H9 (cell line): ENCODE measurements around the gene MPZL3. TPM values are rescaled to one million over a fixed set of nuclear protein-coding genes. Genes with fewer than 3 reads are reported as not detected.

Experiments used
- DNase-seq: peaks from one replicate; pipeline ENCODE4 v3.0.0-alpha.2; 2017
- H2AFZ ChIP-seq: one replicate; pipeline ENCODE4 v1.6.1; 2013; ENCODE audit warnings: mild to moderate bottlenecking, low read length, control low read depth, moderate library complexity
- H2AK5ac ChIP-seq: 2 replicates; pipeline ENCODE4 v1.6.1; 2013; ENCODE audit warnings: low read length, control low read depth, mixed read lengths; ENCODE audit not compliant: insufficient read length
- H2BK120ac ChIP-seq: one replicate; pipeline ENCODE4 v1.6.1; 2013; ENCODE audit warnings: low read depth, mild to moderate bottlenecking, low read length, control low read depth, inconsistent platforms; ENCODE audit not compliant: poor library complexity, severe bottlenecking
- H2BK12ac ChIP-seq: 2 replicates; pipeline ENCODE4 v1.6.1; 2013; ENCODE audit warnings: low read length, control low read depth, mixed read lengths, low read depth; ENCODE audit not compliant: insufficient read length
- H2BK15ac ChIP-seq: 2 replicates; pipeline ENCODE4 v1.6.1; 2013; ENCODE audit warnings: low read depth, low read length, control low read depth
- H2BK20ac ChIP-seq: one replicate; pipeline ENCODE4 v1.6.1; 2013; ENCODE audit warnings: low read depth, mild to moderate bottlenecking, low read length, control low read depth, inconsistent platforms; ENCODE audit not compliant: poor library complexity, severe bottlenecking
- H2BK5ac ChIP-seq: 2 replicates; pipeline ENCODE4 v1.6.1; 2013; ENCODE audit warnings: low read length, control low read depth, mixed read lengths; ENCODE audit not compliant: insufficient read length
- H3K14ac ChIP-seq: 2 replicates; pipeline ENCODE4 v1.6.1; 2013; ENCODE audit warnings: low read length, control low read depth; ENCODE audit not compliant: insufficient read depth
- H3K18ac ChIP-seq: 2 replicates; pipeline ENCODE4 v1.6.1; 2013; ENCODE audit warnings: low read depth, mild to moderate bottlenecking, mixed read lengths, low read length, control low read depth; ENCODE audit not compliant: insufficient read length
- H3K23ac ChIP-seq: 2 replicates; pipeline ENCODE4 v1.6.1; 2013; ENCODE audit warnings: low read length, control low read depth, mixed read lengths, low read depth; ENCODE audit not compliant: insufficient read length
- H3K23me2 ChIP-seq: 2 replicates; pipeline ENCODE4 v1.6.1; 2013; ENCODE audit warnings: low read depth, mild to moderate bottlenecking, mixed read lengths, low read length, control low read depth; ENCODE audit not compliant: insufficient read length, poor library complexity, severe bottlenecking
- H3K27ac ChIP-seq: 2 replicates; pipeline ENCODE4 v1.5.1; 2013; ENCODE audit warnings: low read length, control low read depth, mixed read lengths, low read depth; ENCODE audit not compliant: insufficient read length
- H3K27me3 ChIP-seq: 2 replicates; pipeline ENCODE4 v1.6.1; 2013; ENCODE audit warnings: low read length, control low read depth, inconsistent platforms; ENCODE audit not compliant: insufficient read depth
- H3K4ac ChIP-seq: 2 replicates; pipeline ENCODE4 v1.6.1; 2013; ENCODE audit warnings: low read depth, mild to moderate bottlenecking, control low read depth, inconsistent platforms, low read length, moderate library complexity
- H3K4me1 ChIP-seq: 2 replicates; pipeline ENCODE4 v1.6.1; 2013; ENCODE audit warnings: low read length, control low read depth, inconsistent platforms; ENCODE audit not compliant: insufficient read depth
- H3K4me2 ChIP-seq: 2 replicates; pipeline ENCODE4 v1.6.1; 2013; ENCODE audit warnings: low read length, control low read depth, mixed read lengths; ENCODE audit not compliant: insufficient read length, insufficient read depth
- H3K56ac ChIP-seq: 2 replicates; pipeline ENCODE4 v1.6.1; 2013; ENCODE audit warnings: low read depth, mild to moderate bottlenecking, mixed read lengths, low read length, control low read depth; ENCODE audit not compliant: insufficient read length
- H3K79me1 ChIP-seq: 2 replicates; pipeline ENCODE4 v1.6.1; 2013; ENCODE audit warnings: low read depth, mild to moderate bottlenecking, moderate library complexity, low read length, control low read depth, inconsistent platforms; ENCODE audit not compliant: insufficient read depth, poor library complexity, severe bottlenecking
- H3K79me2 ChIP-seq: 2 replicates; pipeline ENCODE4 v1.6.1; 2013; ENCODE audit warnings: low read length, control low read depth, inconsistent platforms; ENCODE audit not compliant: insufficient read depth
- H3K9ac ChIP-seq: 2 replicates; pipeline ENCODE4 v1.6.1; 2013; ENCODE audit warnings: low read length, control low read depth, mixed read lengths; ENCODE audit not compliant: insufficient read length; ENCODE audit errors: extremely low read depth
- H3K9me3 ChIP-seq: one replicate; pipeline ENCODE4 v1.6.1; 2013; ENCODE audit warnings: low read depth, low read length, inconsistent platforms; ENCODE audit not compliant: control insufficient read depth
- H3T11ph ChIP-seq: one replicate; pipeline ENCODE4 v1.6.1; 2013; ENCODE audit warnings: mild to moderate bottlenecking, low read length, control low read depth, inconsistent platforms
- H4K20me1 ChIP-seq: one replicate; pipeline ENCODE4 v1.6.1; 2013; ENCODE audit not compliant: control insufficient read depth, insufficient read length, insufficient read depth
- H4K5ac ChIP-seq: 2 replicates; pipeline ENCODE4 v1.6.1; 2013; ENCODE audit warnings: low read depth, mild to moderate bottlenecking, mixed read lengths, low read length, control low read depth; ENCODE audit not compliant: insufficient read length
- H4K8ac ChIP-seq: replicated peaks from 2 replicates; pipeline ENCODE4 v1.6.1; 2013; ENCODE audit warnings: low read length, control low read depth, mixed read lengths, low read depth; ENCODE audit not compliant: insufficient read length
- H4K91ac ChIP-seq: 2 replicates; pipeline ENCODE4 v1.6.1; 2013; ENCODE audit warnings: low read depth, mild to moderate bottlenecking, moderate library complexity, mixed read lengths, low read length, control low read depth; ENCODE audit not compliant: insufficient read length
- H3K27ac Mint-ChIP-seq, 3 experiments: 2 replicates in 2 of 3; 3 replicates in 1 of 3; pipeline ENCODE4 v1.8.0; 2020 to 2021; ENCODE audit warnings: mixed read lengths in 3 of 3, mild to moderate bottlenecking in 1 of 3, moderate library complexity in 1 of 3
- H3K27me3 Mint-ChIP-seq: 2 replicates; pipeline ENCODE4 v1.8.0; 2021; ENCODE audit warnings: low read depth, mild to moderate bottlenecking, moderate library complexity, mixed read lengths
- H3K36me3 Mint-ChIP-seq, 3 experiments: 2 replicates in 2 of 3; 3 replicates in 1 of 3; pipeline ENCODE4 v1.8.0; 2020 to 2021; ENCODE audit warnings: low read depth in 3 of 3, mixed read lengths in 3 of 3; ENCODE audit not compliant: insufficient read depth in 1 of 3
- H3K4me1 Mint-ChIP-seq, 2 experiments: 2 replicates each; pipeline ENCODE4 v1.8.0; 2020; ENCODE audit warnings: mixed read lengths in 2 of 2
- H3K4me3 Mint-ChIP-seq, 2 experiments: 2 replicates in 1 of 2; 3 replicates in 1 of 2; pipeline ENCODE4 v1.8.0; 2020 to 2021; ENCODE audit warnings: mild to moderate bottlenecking in 2 of 2, mixed read lengths in 2 of 2, moderate library complexity in 1 of 2
- H3K9me3 Mint-ChIP-seq, 2 experiments: 2 replicates in 1 of 2; 3 replicates in 1 of 2; pipeline ENCODE4 v1.8.0; 2020; ENCODE audit warnings: mild to moderate bottlenecking in 2 of 2, mixed read lengths in 2 of 2, moderate library complexity in 1 of 2
- CTCF ChIP-seq: fragments of 200-600 bp; sonication (generic); conservative IDR thresholded peaks from 3 replicates; pipeline ENCODE4 v1.8.0; 2021; ENCODE audit warnings: antibody characterized with exemption, mild to moderate bottlenecking
- WGBS: extraction: QIAGEN DNeasy Blood & Tissue Kit; methylation state at CpG from one replicate; pipeline ENCODE4 v1.1.7; 2013; ENCODE audit warnings: missing lambda C conversion rate, low lambda C conversion rate, mixed read lengths; ENCODE audit not compliant: insufficient read length; ENCODE audit errors: extremely low coverage; 5-methylcytosine and 5-hydroxymethylcytosine counted together
- total RNA-seq: library from RNA; stranded (reverse); gene quantifications from 2 replicates; pipeline ENCODE4 v1.2.1, GENCODE V29; 2021

MPZL3 gene
- total RNA-seq, 1 experiment from 2014 or later, result 2.6 TPM

GRCh38 chr11:118226296-118226695 is 25.9 kb downstream of the MPZL3 start:
- no peaks in the 10 kb centered on the region for H3K9me3 ChIP-seq
- no peaks in the 10 kb centered on the region for H3K79me2 ChIP-seq
- DNase-seq, result no peak
- H2BK12ac ChIP-seq, result no peak overlapping the region
- Mint-ChIP-seq H3K36me3 (no peaks in the 10 kb centered on the region), H3K4me1 (no peaks in the 10 kb centered on the region), H3K27ac (no peak overlapping the region), H3K4me3 (no peak overlapping the region), H3K9me3 (no peaks in the 10 kb centered on the region), H3K27me3 (peaks cover 16% of the 10 kb centered on the region)
- H3K23ac ChIP-seq, result no peak overlapping the region
- WGBS, result no CpG with 5 or more reads among the region's 7 CpGs
- H2AK5ac ChIP-seq, result no peak overlapping the region
- no peak overlapping the region for H3T11ph ChIP-seq
- H3K23me2 ChIP-seq, result no peaks in the 10 kb centered on the region
- TF ChIP-seq CTCF, result no peak
- no peak overlapping the region for H2BK120ac ChIP-seq
- H2BK5ac ChIP-seq, result no peak overlapping the region
- H4K20me1 ChIP-seq, result no peaks in the 10 kb centered on the region
- H3K4ac ChIP-seq, result no peak overlapping the region
- no peak overlapping the region for H2AFZ ChIP-seq
- no peaks in the 10 kb centered on the region for H3K4me1 ChIP-seq
- H4K8ac ChIP-seq, result no peak overlapping the region
- H2BK15ac ChIP-seq, result no peak overlapping the region
- no peak overlapping the region for H3K56ac ChIP-seq
- no peak overlapping the region for H3K4me2 ChIP-seq
- H3K79me1 ChIP-seq, result no peaks in the 10 kb centered on the region
- H4K91ac ChIP-seq, result no peak overlapping the region
- no peak overlapping the region for H3K18ac ChIP-seq
- H3K27ac ChIP-seq, result no peak overlapping the region
- no peak overlapping the region for H4K5ac ChIP-seq
- H3K9ac ChIP-seq, result no peak overlapping the region
- H3K27me3 ChIP-seq, result no peaks in the 10 kb centered on the region
- no peak overlapping the region for H3K14ac ChIP-seq
- H2BK20ac ChIP-seq, result no peak overlapping the region
